Chondrocyte (in vitro differentiated cells): ENCODE measurements around the gene RNF10. TPM values are rescaled to one million over a fixed set of nuclear protein-coding genes. Genes with fewer than 3 reads are reported as not detected.
A peak's percentile ranks its signal among the peaks of the same experiment; 100 is the strongest.

Experiments used
- DNase-seq: peaks from one replicate; pipeline ENCODE4 v3.0.0; 2021; ENCODE audit warnings: mixed read lengths, low spot score
- H3K27ac Mint-ChIP-seq: one replicate; pipeline ENCODE4 v1.8.0; 2021; ENCODE audit warnings: mild to moderate bottlenecking, moderate library complexity, mixed read lengths; ENCODE audit not compliant: unreplicated experiment
- H3K27me3 Mint-ChIP-seq: 2 replicates; pipeline ENCODE4 v1.8.0; 2021; ENCODE audit warnings: low read depth, mixed read lengths
- H3K36me3 Mint-ChIP-seq: 2 replicates; pipeline ENCODE4 v1.8.0; 2021; ENCODE audit warnings: low read depth, mixed read lengths
- H3K4me1 Mint-ChIP-seq: 2 replicates; pipeline ENCODE4 v1.8.0; 2021; ENCODE audit warnings: low read depth, mild to moderate bottlenecking, mixed read lengths
- H3K4me3 Mint-ChIP-seq: one replicate; pipeline ENCODE4 v1.8.0; 2021; ENCODE audit warnings: mild to moderate bottlenecking, moderate library complexity, mixed read lengths; ENCODE audit not compliant: unreplicated experiment
- H3K9me3 Mint-ChIP-seq: 2 replicates; pipeline ENCODE4 v1.8.0; 2021; ENCODE audit warnings: low read depth, mixed read lengths
- CTCF ChIP-seq: fragments of 200-600 bp; sonication (generic); IDR thresholded peaks from 2 replicates; pipeline ENCODE4 v1.5.0; 2021; ENCODE audit warnings: antibody characterized with exemption, mild to moderate bottlenecking, moderate library complexity
- total RNA-seq: library from RNA; stranded (reverse); gene quantifications from 3 replicates; pipeline ENCODE4 v1.2.1, GENCODE V29; 2021

Gene RNF10
- total RNA-seq, 1 donor from 2014 or later: 136 TPM

- Mint-ChIP-seq H3K9me3 (no peaks in the 10 kb centered on the region), H3K27me3 (no peaks in the 10 kb centered on the region), H3K27ac (peak overlapping the region; percentile 93), H3K36me3 (peaks cover 10% of the 10 kb centered on the region), H3K4me3 (peak overlapping the region; percentile 93), H3K4me1 (peaks cover 38% of the 10 kb centered on the region)
- no peak for DNase-seq
- peak; percentile 46 for TF ChIP-seq CTCF
These were observed 37.5 kb upstream of the RNF10 start for GRCh38 chr12:120496413-120497340.

- no peak for TF ChIP-seq CTCF
- Mint-ChIP-seq H3K27me3 (no peaks in the 10 kb centered on the region), H3K36me3 (peaks cover 10% of the 10 kb centered on the region), H3K4me3 (peak overlapping the region; percentile 93), H3K27ac (peak overlapping the region; percentile 93), H3K9me3 (no peaks in the 10 kb centered on the region), H3K4me1 (peaks cover 38% of the 10 kb centered on the region)
- DNase-seq: no peak
These were observed 36.5 kb upstream of the RNF10 start for GRCh38 chr12:120497524-120498150.

- no peak overlapping the region for H3K4me3 Mint-ChIP-seq
These were observed 35.2 kb upstream of the RNF10 start for GRCh38 chr12:120498870-120499515.

GRCh38 chr12:120500581-120500980 is 33.6 kb upstream of the RNF10 start:
- no peaks in the 10 kb centered on the region for H3K9me3 Mint-ChIP-seq
- no peak for TF ChIP-seq CTCF
- no peaks in the 10 kb centered on the region for H3K27me3 Mint-ChIP-seq
- H3K36me3 Mint-ChIP-seq: peaks cover 15% of the 10 kb centered on the region
- peak overlapping the region; percentile 85 for H3K27ac Mint-ChIP-seq
- H3K4me1 Mint-ChIP-seq: peaks cover 30% of the 10 kb centered on the region
- no peak overlapping the region for H3K4me3 Mint-ChIP-seq
- no peak for DNase-seq

More at GRCh38 chr12:120498870-120499515, 35.2 kb upstream of the RNF10 start:
- Mint-ChIP-seq H3K4me1 (peaks cover 38% of the 10 kb centered on the region), H3K27ac (peak overlapping the region; percentile 37), H3K9me3 (no peaks in the 10 kb centered on the region), H3K36me3 (peaks cover 14% of the 10 kb centered on the region), H3K27me3 (no peaks in the 10 kb centered on the region)
- DNase-seq: no peak
- TF ChIP-seq CTCF: no peak

GRCh38 chr12:120504587-120504986 is 29.6 kb upstream of the RNF10 start:
- Mint-ChIP-seq H3K27me3 (no peaks in the 10 kb centered on the region), H3K36me3 (peaks cover 17% of the 10 kb centered on the region), H3K9me3 (no peaks in the 10 kb centered on the region), H3K4me1 (peaks cover 7% of the 10 kb centered on the region), H3K27ac (no peak overlapping the region), H3K4me3 (no peak overlapping the region)
- no peak for DNase-seq
- no peak for TF ChIP-seq CTCF
